AG10803 (cell line): ENCODE measurements around the gene MMD.
A peak's percentile ranks its signal among the peaks of the same experiment; 100 is the strongest.

Experiments used
- DNase-seq: peaks from one replicate; pipeline ENCODE4 v3.0.0; 2010; ENCODE audit warnings: low read depth
- H3K4me3 ChIP-seq: 2 replicates; pipeline ENCODE4 v1.5.1; 2011; ENCODE audit warnings: mild to moderate bottlenecking, low read length, control low read depth
- CTCF ChIP-seq: conservative IDR thresholded peaks from 2 replicates; pipeline ENCODE4 v1.5.1; 2011; ENCODE audit warnings: mild to moderate bottlenecking, low read length, control low read depth, inconsistent platforms

The MMD gene

GRCh38 chr17:55458287-55458900, 36.8 kb upstream of the MMD start:
- no peak for TF ChIP-seq CTCF
- DNase-seq = no peak
- no peak overlapping the region for H3K4me3 ChIP-seq

GRCh38 chr17:55456307-55457240, 34.9 kb upstream of the MMD start:
- TF ChIP-seq CTCF = no peak

DNA sequence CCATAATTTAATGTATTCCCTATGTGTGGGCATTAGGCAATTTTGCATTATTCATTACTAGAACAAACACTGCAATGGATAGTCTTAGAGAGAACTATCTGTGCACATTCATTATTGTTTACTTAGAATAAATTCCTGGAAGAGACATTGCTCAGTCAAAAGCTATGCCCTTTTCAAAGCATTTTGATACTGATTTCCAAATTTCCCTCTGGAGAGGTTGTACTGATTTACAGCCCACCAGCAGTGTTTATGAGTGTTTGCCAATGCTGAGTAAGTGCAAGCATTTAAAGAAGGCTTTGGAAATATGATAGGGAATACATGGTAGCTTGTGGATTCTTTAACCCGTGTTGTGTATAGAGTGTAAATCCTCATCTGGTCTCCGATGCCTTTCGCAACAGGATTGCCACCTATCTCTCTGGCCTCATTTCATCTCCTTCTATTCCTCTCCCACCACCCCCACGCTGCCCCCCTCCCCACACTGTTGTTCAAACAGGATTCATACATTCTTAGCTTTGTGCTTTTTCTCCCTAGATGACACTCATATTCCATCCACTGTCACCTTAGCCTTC, 33.4 kb upstream of the MMD start:
- H3K4me3 ChIP-seq = no peak overlapping the region
- no peak for TF ChIP-seq CTCF
- DNase-seq = peak; percentile 93

More at GRCh38 chr17:55456307-55457240, 34.9 kb upstream of the MMD start:
- no peak overlapping the region for H3K4me3 ChIP-seq
- DNase-seq = no peak

- TF ChIP-seq CTCF = no peak
- no peak for DNase-seq
- no peak overlapping the region for H3K4me3 ChIP-seq
These were observed 32.4 kb upstream of the MMD start for GRCh38 chr17:55453839-55454557.

DNA sequence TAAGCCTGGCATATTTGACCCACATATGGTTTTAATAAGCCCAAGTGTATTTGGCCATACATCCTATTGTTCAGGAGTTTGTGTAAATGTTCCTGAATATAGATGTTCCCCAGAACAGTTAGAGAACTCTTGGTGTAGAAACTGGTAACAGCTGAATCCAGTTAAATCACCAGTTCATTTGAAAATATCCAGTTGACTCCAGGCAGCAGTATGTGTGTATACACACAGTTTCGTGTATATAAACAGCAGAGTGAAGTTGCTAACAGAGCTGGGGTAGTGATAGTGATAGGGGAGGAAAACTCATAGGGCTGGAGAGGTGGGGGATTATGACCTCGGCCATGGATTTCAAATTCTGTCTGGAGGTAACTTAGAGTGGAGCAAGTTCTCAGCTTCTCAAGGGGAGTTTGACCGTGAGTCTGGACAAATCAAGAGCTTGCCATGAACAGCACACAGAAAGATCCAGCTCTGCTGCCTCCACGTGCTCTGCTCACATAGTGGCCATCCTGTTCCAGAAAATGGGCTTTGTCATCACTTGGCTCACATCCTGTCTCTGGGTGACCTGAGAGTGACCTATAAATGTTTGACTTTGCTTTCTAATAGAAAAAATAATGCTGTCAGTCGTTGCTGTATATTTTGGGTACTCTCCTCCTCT, 30.6 kb upstream of the MMD start:
- no peak for TF ChIP-seq CTCF
- peak; percentile 66 for DNase-seq
- H3K4me3 ChIP-seq = no peak overlapping the region

DNA sequence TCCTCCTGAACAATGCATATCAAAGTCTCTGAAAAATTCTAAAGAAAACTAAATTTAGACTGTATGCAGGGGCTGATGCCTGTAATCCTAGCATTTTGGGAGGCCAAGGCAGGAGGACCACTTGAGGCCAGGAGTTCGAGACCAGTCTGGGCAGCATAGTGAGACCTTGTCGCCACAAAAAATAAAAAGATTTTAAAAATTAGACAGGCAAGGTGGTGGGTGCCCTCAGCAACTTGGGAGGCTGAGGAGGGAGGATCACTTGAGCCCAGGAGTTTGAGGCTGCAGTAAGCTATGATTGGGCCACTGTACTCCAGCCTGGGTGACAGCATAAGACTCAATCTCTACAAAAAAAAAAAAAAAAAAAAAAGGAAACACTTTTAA, 30.1 kb upstream of the MMD start:
- TF ChIP-seq CTCF = no peak
- H3K4me3 ChIP-seq = no peak overlapping the region
- no peak for DNase-seq
